ENCODE measurements around the gene OVOL1.

The OVOL1 gene

GRCh38 chr11:65778431-65778900, 8.4 kb upstream of the OVOL1 start:
- DNase-seq = no peak

GRCh38 chr11:65778901-65779668, 7.8 kb upstream of the OVOL1 start:
- no peak for DNase-seq

- no peak for DNase-seq
Measured at GRCh38 chr11:65779669-65779918, 7.3 kb upstream of the OVOL1 start.

- peak; percentile 67 for DNase-seq
Measured at GRCh38 chr11:65779919-65780769, 6.7 kb upstream of the OVOL1 start.

- peak; percentile 68 for DNase-seq
Measured at GRCh38 chr11:65780770-65781151, 6.1 kb upstream of the OVOL1 start, which contains the start of gene AP5B1. Gene AP5B1 (minus strand): TSS chr11:65780976. CDS start chr11:65780591, 385 bp downstream.

- no peak for DNase-seq
Measured at GRCh38 chr11:65781152-65781961, 5.5 kb upstream of the OVOL1 start.

- no peak for DNase-seq
Measured at GRCh38 chr11:65781962-65782815, 4.7 kb upstream of the OVOL1 start.

- no peak for DNase-seq
Measured at GRCh38 chr11:65782816-65783228, 4.0 kb upstream of the OVOL1 start.

GRCh38 chr11:65785319-65786007, 1.4 kb upstream of the OVOL1 start:
- no peak for DNase-seq

- DNase-seq = no peak
Measured at GRCh38 chr11:65786008-65786785, 666 bp upstream of the OVOL1 start.

GRCh38 chr11:65787649-65788622, 1.1 kb downstream of the OVOL1 start:
- no peak for DNase-seq

GRCh38 chr11:65788821-65789220, 2.0 kb downstream of the OVOL1 start:
- no peak for DNase-seq

GRCh38 chr11:65789230-65790103, 2.6 kb downstream of the OVOL1 start:
- no peak for DNase-seq

GRCh38 chr11:65790104-65790901, 3.4 kb downstream of the OVOL1 start:
- DNase-seq = no peak

- no peak for DNase-seq
Measured at GRCh38 chr11:65790902-65791650, 4.2 kb downstream of the OVOL1 start.

- DNase-seq = peak; percentile 36
Measured at GRCh38 chr11:65791719-65792213, 4.9 kb downstream of the OVOL1 start.

GRCh38 chr11:65792456-65792855, 5.6 kb downstream of the OVOL1 start:
- no peak for DNase-seq

Data from activated effector memory CD4-positive, alpha-beta T cell treated with Interleukin-2 at 50 U/mL for 16 hours (primary cell).